Body of pancreas (tissue), 4 donors: ENCODE measurements around the gene PFKFB3. TPM values are rescaled to one million over a fixed set of nuclear protein-coding genes. Genes with fewer than 3 reads are reported as not detected.

Experiments
- ATAC-seq: fragments of 150-250 bp; one replicate; pipeline ENCODE4 v1.9.1; 2016
- DNase-seq, 4 donors: peaks; one replicate each; pipeline ENCODE4 v3.0.0-alpha.2; 2019
- H3K27ac ChIP-seq, 4 donors: fragments of 200-600 bp; sonication (generic); 1 replicate in 3 of 4; 2 replicates in 1 of 4; pipeline versions ENCODE4 v1.5.1 to v1.6.1; 2016 to 2019; ENCODE audit warnings: mild to moderate bottlenecking in 1 of 4, mixed read lengths in 1 of 4, moderate library complexity in 1 of 4
- H3K27me3 ChIP-seq, 2 donors: fragments of 200-600 bp; sonication (generic); one replicate each; pipeline ENCODE4 v1.6.0; 2016; ENCODE audit warnings: mild to moderate bottlenecking in 1 of 2
- H3K36me3 ChIP-seq, 2 donors: fragments of 200-600 bp; sonication (generic); replicated peaks in 1 of 2; 2 replicates each; pipeline ENCODE4 v1.5.1; 2016; ENCODE audit warnings: low read depth in 2 of 2; ENCODE audit not compliant: insufficient read depth in 1 of 2
- H3K4me1 ChIP-seq: fragments of 200-600 bp; sonication (generic); one replicate; pipeline ENCODE4 v1.6.0; 2016
- H3K4me3 ChIP-seq, 2 donors: fragments of 200-600 bp; sonication (generic); 1 replicate in 1 of 2; 2 replicates in 1 of 2; pipeline ENCODE4 v1.5.1; 2016 to 2019
- H3K9me3 ChIP-seq, 3 donors: fragments of 200-600 bp; sonication (generic); 1 replicate in 2 of 3; 2 replicates in 1 of 3; pipeline ENCODE4 v1.5.1; 2016
- CTCF ChIP-seq, 7 experiments: fragments of 450-650 bp in 4 of 7; fragments of 200-600 bp in 3 of 7; sonication (generic) in 3 of 7; IDR thresholded peaks; one replicate each; pipeline ENCODE4 v1.5.1; 2016 to 2019; ENCODE audit warnings: antibody characterized with exemption in 7 of 7
- POLR2A ChIP-seq, 3 donors: fragments of 450-650 bp; IDR thresholded peaks; one replicate each; pipeline ENCODE4 v1.6.1; 2016; ENCODE audit warnings: antibody characterized with exemption in 3 of 3, mild to moderate bottlenecking in 2 of 3
- WGBS, 2 donors: methylation state at CpG; one replicate each; pipeline ENCODE4 v1.1.5; 2017; 5-methylcytosine and 5-hydroxymethylcytosine counted together
- intact Hi-C: fragments of 100-400 bp; cut with DNase I; formaldehyde crosslinking; loops from one replicate; pipeline ENCODE4 v1.15.1; 2023
- total RNA-seq, 2 donors: library from RNA; depleted of rRNA; stranded (reverse); fragments of >200 nt; gene quantifications; one replicate each; pipeline ENCODE4 v1.1.0, GENCODE V29; 2016

Gene PFKFB3
- total RNA-seq, 2 donors from 2014 or later, result 26.5 to 137 TPM

- intact Hi-C loops, result no loop called here
- Histone ChIP-seq H3K36me3 (peaks cover 0 to 32% of the 10 kb centered on the region in 2 donors), H3K27me3 (no peaks in the 10 kb centered on the region), H3K9me3 (no peaks in the 10 kb centered on the region), H3K4me1 (no peaks in the 10 kb centered on the region), H3K27ac (no peak overlapping the region), H3K4me3 (no peak overlapping the region)
- ATAC-seq (no peak), DNase-seq (no peak)
- 89 to 93% methylated on average over 11 to 12 of the region's 12 CpGs for WGBS, 2 donors
- no peak for TF ChIP-seq CTCF (IDR thresholded peaks at IDR 0.05)
- no peak for TF ChIP-seq POLR2A (IDR thresholded peaks at IDR 0.05)
Measured at GRCh38 chr10:6231146-6231545, 28.4 kb downstream of the PFKFB3 start.

GRCh38 chr10:6231730-6232129 is 29.0 kb downstream of the PFKFB3 start:
- TF ChIP-seq CTCF (IDR thresholded peaks at IDR 0.05) (no peak), POLR2A (IDR thresholded peaks at IDR 0.05) (no peak)
- Histone ChIP-seq H3K27ac (no peak overlapping the region), H3K4me3 (no peak overlapping the region), H3K27me3 (no peaks in the 10 kb centered on the region), H3K4me1 (no peaks in the 10 kb centered on the region), H3K36me3 (peaks cover 0 to 29% of the 10 kb centered on the region in 2 donors), H3K9me3 (no peaks in the 10 kb centered on the region)
- intact Hi-C loops, result no loop called here
- DNase-seq, result no peak
- no peak for ATAC-seq
- WGBS, 2 donors, result 86% methylated on average over 10 to 12 of the region's 13 CpGs

- Histone ChIP-seq H3K4me1 (no peaks in the 10 kb centered on the region), H3K27ac (no peak overlapping the region), H3K9me3 (no peaks in the 10 kb centered on the region), H3K27me3 (no peaks in the 10 kb centered on the region), H3K4me3 (no peak overlapping the region), H3K36me3 (peaks cover 0 to 29% of the 10 kb centered on the region in 2 donors)
- ATAC-seq, result no peak
- intact Hi-C loops, result no loop called here
- TF ChIP-seq POLR2A (IDR thresholded peaks at IDR 0.05), result no peak
- no peak for TF ChIP-seq CTCF (IDR thresholded peaks at IDR 0.05)
- WGBS, 2 donors, result 82% methylated on average over 6 to 15 of the region's 15 CpGs
- DNase-seq, result no peak
Measured at GRCh38 chr10:6232225-6232807, 29.6 kb downstream of the PFKFB3 start.

- peaks cover 0 to 25% of the 10 kb centered on the region in 2 donors for H3K36me3 ChIP-seq
- no peaks in the 10 kb centered on the region for H3K4me1 ChIP-seq
- H3K27ac ChIP-seq, result no peak overlapping the region
- TF ChIP-seq CTCF (IDR thresholded peaks at IDR 0.05), result no peak
- TF ChIP-seq POLR2A (IDR thresholded peaks at IDR 0.05), result no peak
- no peak overlapping the region for H3K4me3 ChIP-seq
- intact Hi-C loops, result no loop called here
- 85 to 93% methylated on average over 17 to 28 of the region's 28 CpGs for WGBS, 2 donors
- ATAC-seq, result no peak
- H3K9me3 ChIP-seq, result no peaks in the 10 kb centered on the region
- H3K27me3 ChIP-seq, result no peaks in the 10 kb centered on the region
- no peak for DNase-seq
Measured at GRCh38 chr10:6232846-6233724, 30.4 kb downstream of the PFKFB3 start.
